H1 (cell line): Measurements from ENCODE around the gene PAX7. TPM values are rescaled to one million over a fixed set of nuclear protein-coding genes. Genes with fewer than 3 reads are reported as not detected.

Experiments used
- CTCF ChIA-PET: fragments of 300-600 bp; sonication (Branson Sonifier 250); formaldehyde crosslinking; loops from one replicate; lab custom pipeline; 2021; ENCODE audit not compliant: partially characterized antibody; lab: Charles Lee
- POLR2A ChIA-PET: fragments of 300-600 bp; sonication (Branson Sonifier 250); formaldehyde crosslinking; loops from one replicate; lab custom pipeline; 2021; ENCODE audit warnings: inconsistent platforms; ENCODE audit not compliant: partially characterized antibody; lab: Charles Lee
- DNase-seq, 2 experiments: peaks; one replicate each; pipeline versions ENCODE4 v3.0.0 to v3.0.0-alpha.2; 2010 to 2022; ENCODE audit warnings: low spot score in 2 of 2, low read depth in 1 of 2, mixed read lengths in 1 of 2
- FAIRE-seq: peaks from 2 replicates; lab custom pipeline; 2011; peaks lifted over from hg19 to GRCh38; lab: Jason Lieb, UNC
- H2AFZ ChIP-seq: 2 replicates; pipeline ENCODE4 v1.8.1; 2012; ENCODE audit warnings: low read length, inconsistent platforms
- H2AK5ac ChIP-seq: 2 replicates; pipeline ENCODE4 v1.6.1; 2013; ENCODE audit warnings: low read depth, low read length
- H2BK120ac ChIP-seq: replicated peaks from 2 replicates; pipeline ENCODE3; 2013; ENCODE audit warnings: low read depth, low read length, inconsistent platforms
- H2BK12ac ChIP-seq: 2 replicates; pipeline ENCODE4 v1.6.1; 2013; ENCODE audit warnings: low read depth, low read length
- H2BK15ac ChIP-seq: 2 replicates; pipeline ENCODE4 v1.6.1; 2013; ENCODE audit warnings: low read length
- H2BK20ac ChIP-seq: 2 replicates; pipeline ENCODE4 v1.6.1; 2013; ENCODE audit warnings: low read length
- H2BK5ac ChIP-seq: 2 replicates; pipeline ENCODE4 v1.6.1; 2013; ENCODE audit warnings: low read depth, low read length
- H3K14ac ChIP-seq: 2 replicates; pipeline ENCODE4 v1.6.1; 2013; ENCODE audit warnings: inconsistent platforms; ENCODE audit not compliant: insufficient read length
- H3K18ac ChIP-seq: 2 replicates; pipeline ENCODE4 v1.6.1; 2013; ENCODE audit warnings: low read length; ENCODE audit errors: extremely low read depth
- H3K23ac ChIP-seq: 2 replicates; pipeline ENCODE4 v1.6.1; 2013; ENCODE audit warnings: inconsistent platforms; ENCODE audit not compliant: insufficient read length
- H3K23me2 ChIP-seq: 2 replicates; pipeline ENCODE4 v1.6.1; 2013; ENCODE audit warnings: low read depth, low read length
- H3K27ac ChIP-seq: 2 replicates; pipeline ENCODE4 v1.6.1; 2011; ENCODE audit warnings: low read depth, low read length, inconsistent platforms
- H3K27me3 ChIP-seq, 4 experiments: replicated peaks in 1 of 4; 1 replicate in 1 of 4; 2 replicates in 3 of 4; pipeline versions ENCODE4 v1.6.1 to v1.8.1; 2011 to 2013; ENCODE audit warnings: low read length in 3 of 4, mild to moderate bottlenecking in 3 of 4, inconsistent platforms in 2 of 4, mixed read lengths in 2 of 4, moderate library complexity in 1 of 4; ENCODE audit not compliant: control insufficient read depth in 3 of 4, insufficient read depth in 3 of 4; ENCODE audit errors: extremely low read depth in 1 of 4
- H3K36me3 ChIP-seq, 4 experiments: 2 replicates each; pipeline versions ENCODE4 v1.6.1 to v1.8.1; 2011 to 2013; ENCODE audit warnings: mild to moderate bottlenecking in 4 of 4, low read length in 3 of 4, moderate library complexity in 2 of 4, control low read depth in 1 of 4, inconsistent platforms in 1 of 4; ENCODE audit not compliant: insufficient read depth in 4 of 4, control insufficient read depth in 2 of 4
- H3K4ac ChIP-seq: replicated peaks from 2 replicates; pipeline ENCODE3; 2013; ENCODE audit warnings: low read length, low read depth, mixed read lengths, inconsistent platforms; ENCODE audit not compliant: insufficient read length
- H3K4me1 ChIP-seq, 4 experiments: replicated peaks in 1 of 4; 1 replicate in 1 of 4; 2 replicates in 3 of 4; pipeline versions ENCODE4 v1.6.1 to v1.8.1; 2011 to 2013; ENCODE audit warnings: low read length in 3 of 4, inconsistent platforms in 2 of 4, mixed read lengths in 1 of 4; ENCODE audit not compliant: insufficient read depth in 4 of 4, control insufficient read depth in 3 of 4
- H3K4me2 ChIP-seq, 2 experiments: 2 replicates each; pipeline versions ENCODE4 v1.6.1 to v1.8.1; 2011 to 2013; ENCODE audit warnings: low read depth in 2 of 2, low read length in 2 of 2, control low read depth in 1 of 2, inconsistent platforms in 1 of 2, mild to moderate bottlenecking in 1 of 2; ENCODE audit not compliant: insufficient read depth in 1 of 2
- H3K4me3 ChIP-seq, 4 experiments: fragments of 200-600, 300-600 bp in 1 of 4; sonication (generic), shearing (Covaris generic), sonication (Bioruptor Twin) in 1 of 4; 2 replicates each; pipeline versions ENCODE4 v1.5.1 to v1.8.1; 2011 to 2016; ENCODE audit warnings: low read length in 4 of 4, low read depth in 3 of 4, control low read depth in 2 of 4, inconsistent platforms in 2 of 4, mild to moderate bottlenecking in 2 of 4, mixed read lengths in 1 of 4, moderate library complexity in 1 of 4; ENCODE audit not compliant: insufficient read depth in 2 of 4; ENCODE audit errors: extremely low read depth in 1 of 4
- H3K56ac ChIP-seq: replicated peaks from 2 replicates; pipeline ENCODE3; 2013; ENCODE audit warnings: low read depth, mild to moderate bottlenecking, mixed read lengths, low read length, inconsistent platforms; ENCODE audit not compliant: insufficient read length
- H3K79me1 ChIP-seq: 2 replicates; pipeline ENCODE4 v1.6.1; 2013; ENCODE audit warnings: low read depth, low read length, control low read depth
- H3K79me2 ChIP-seq, 2 experiments: 2 replicates each; pipeline versions ENCODE4 v1.6.1 to v1.8.1; 2012 to 2013; ENCODE audit warnings: low read length in 2 of 2, mild to moderate bottlenecking in 2 of 2, inconsistent platforms in 1 of 2; ENCODE audit not compliant: insufficient read depth in 2 of 2, control insufficient read depth in 1 of 2
- H3K9ac ChIP-seq, 4 experiments: replicated peaks in 1 of 4; 1 replicate in 1 of 4; 2 replicates in 3 of 4; pipeline versions ENCODE4 v1.6.1 to v1.8.1; 2011 to 2013; ENCODE audit warnings: low read depth in 3 of 4, low read length in 3 of 4, control low read depth in 2 of 4, mild to moderate bottlenecking in 2 of 4, moderate library complexity in 2 of 4, inconsistent platforms in 1 of 4; ENCODE audit errors: extremely low read depth in 1 of 4
- H3K9me3 ChIP-seq, 2 experiments: 2 replicates each; pipeline versions ENCODE4 v1.6.1 to v1.8.1; 2012 to 2013; ENCODE audit warnings: mild to moderate bottlenecking in 2 of 2, moderate library complexity in 2 of 2, control low read depth in 1 of 2, inconsistent platforms in 1 of 2, low read depth in 1 of 2, low read length in 1 of 2, mixed read lengths in 1 of 2; ENCODE audit not compliant: insufficient read depth in 2 of 2
- H4K20me1 ChIP-seq, 2 experiments: replicated peaks in 1 of 2; 2 replicates each; pipeline versions ENCODE3 to v1.8.1; 2011 to 2013; ENCODE audit warnings: inconsistent platforms in 2 of 2, low read length in 2 of 2, mild to moderate bottlenecking in 1 of 2; ENCODE audit not compliant: insufficient read depth in 2 of 2, control insufficient read depth in 1 of 2
- H4K5ac ChIP-seq: 2 replicates; pipeline ENCODE4 v1.6.1; 2013; ENCODE audit warnings: low read length, low read depth, mixed read lengths, inconsistent platforms; ENCODE audit not compliant: insufficient read length
- H4K8ac ChIP-seq: 2 replicates; pipeline ENCODE4 v1.8.0; 2013; ENCODE audit warnings: mild to moderate bottlenecking, moderate library complexity, low read length, inconsistent platforms; ENCODE audit not compliant: insufficient read depth; ENCODE audit errors: extremely low read depth
- H4K91ac ChIP-seq: replicated peaks from 2 replicates; pipeline ENCODE3; 2013; ENCODE audit warnings: low read length, mixed read lengths, inconsistent platforms; ENCODE audit not compliant: insufficient read length
- CBX8 ChIP-seq: fragments of 300-800, 300-1000 bp; sonication (generic); IDR thresholded peaks from 2 replicates; pipeline ENCODE4 v1.7.1; 2016; ENCODE audit warnings: low read depth, low read length, borderline replicate concordance
- GTF2F1 ChIP-seq: IDR thresholded peaks from 2 replicates; pipeline ENCODE4 v1.6.1; 2012; ENCODE audit warnings: low read depth, low read length, improper control_type of control experiment, borderline replicate concordance
- RFX5 ChIP-seq: IDR thresholded peaks from 2 replicates; pipeline ENCODE4 v1.6.1; 2011; ENCODE audit warnings: low read depth, low read length, improper control_type of control experiment, borderline replicate concordance
- RNF2 ChIP-seq: fragments of 200-900, 300-1000 bp; sonication (generic); IDR thresholded peaks from 2 replicates; pipeline ENCODE4 v1.7.1; 2016; ENCODE audit warnings: borderline replicate concordance, low read depth, mild to moderate bottlenecking, antibody characterized with exemption, low read length; ENCODE audit not compliant: poor library complexity, severe bottlenecking; ENCODE audit errors: missing control alignments
- SUZ12 ChIP-seq: fragments of 200-600 bp; sonication (generic); IDR thresholded peaks from 2 replicates; pipeline ENCODE4 v1.6.1; 2012; ENCODE audit warnings: mild to moderate bottlenecking, inconsistent platforms, low read length, moderate library complexity, mixed read lengths
- TEAD4 ChIP-seq: IDR thresholded peaks from 2 replicates; pipeline ENCODE4 v1.6.1; 2012; ENCODE audit warnings: low read depth, low read length, inconsistent platforms, mixed read lengths
- WGBS, 2 experiments: shearing (Covaris generic) in 1 of 2; methylation state at CpG; one replicate each; pipeline versions ENCODE4 v1.1.6 to v1.1.7; 2013 to 2015; ENCODE audit warnings: low lambda C conversion rate in 2 of 2, mixed read lengths in 2 of 2, inconsistent platforms in 1 of 2, low coverage in 1 of 2, missing lambda C conversion rate in 1 of 2; ENCODE audit not compliant: insufficient replicate concordance in 2 of 2, insufficient coverage in 1 of 2, insufficient read length in 1 of 2; ENCODE audit errors: extremely low coverage in 1 of 2, missing lambda C conversion rate in 1 of 2; 5-methylcytosine and 5-hydroxymethylcytosine counted together
- polyA plus RNA-seq, 7 experiments: library from polyadenylated mRNA; depleted of rRNA in 3 of 7; stranded (reverse) in 5 of 7; unstranded in 2 of 7; fragments of >200 nt in 5 of 7; fragments of 200-250 nt in 2 of 7; gene quantifications; 1 replicate in 5 of 7; 2 replicates in 1 of 7; 4 replicates in 1 of 7; pipeline versions ENCODE4 v1.2.1 to v1.2.3, GENCODE V29; 2011 to 2013; ENCODE audit warnings: missing spikeins in 2 of 7, mixed read lengths in 2 of 7
- total RNA-seq: library from RNA; stranded (reverse); fragmentation: NEBNext Ultra II Directional; extraction: Animal tissue kit (Norgen Biotek cat#: 25700); gene quantifications from 2 replicates; pipeline ENCODE4 v1.2.1, GENCODE V29; 2021
- TF ChIP-seq, protein P1 (sequence below), 3 experiments: IDR thresholded peaks; 1 replicate in 2 of 3; 2 replicates in 1 of 3; pipeline versions ENCODE4 v1.5.1 to v1.6.1; 2011; ENCODE audit warnings: low read length in 3 of 3, mild to moderate bottlenecking in 3 of 3, inconsistent platforms in 2 of 3, low read depth in 1 of 3, moderate library complexity in 1 of 3; ENCODE audit not compliant: insufficient read depth in 1 of 3; ENCODE audit errors: control extremely low read depth in 1 of 3

PAX7 gene
- total and polyA plus RNA-seq, 2 of the 8 experiments (the other 6 are each of a cell fraction or from before 2014, with no cell fraction given) = not detected

DNA sequence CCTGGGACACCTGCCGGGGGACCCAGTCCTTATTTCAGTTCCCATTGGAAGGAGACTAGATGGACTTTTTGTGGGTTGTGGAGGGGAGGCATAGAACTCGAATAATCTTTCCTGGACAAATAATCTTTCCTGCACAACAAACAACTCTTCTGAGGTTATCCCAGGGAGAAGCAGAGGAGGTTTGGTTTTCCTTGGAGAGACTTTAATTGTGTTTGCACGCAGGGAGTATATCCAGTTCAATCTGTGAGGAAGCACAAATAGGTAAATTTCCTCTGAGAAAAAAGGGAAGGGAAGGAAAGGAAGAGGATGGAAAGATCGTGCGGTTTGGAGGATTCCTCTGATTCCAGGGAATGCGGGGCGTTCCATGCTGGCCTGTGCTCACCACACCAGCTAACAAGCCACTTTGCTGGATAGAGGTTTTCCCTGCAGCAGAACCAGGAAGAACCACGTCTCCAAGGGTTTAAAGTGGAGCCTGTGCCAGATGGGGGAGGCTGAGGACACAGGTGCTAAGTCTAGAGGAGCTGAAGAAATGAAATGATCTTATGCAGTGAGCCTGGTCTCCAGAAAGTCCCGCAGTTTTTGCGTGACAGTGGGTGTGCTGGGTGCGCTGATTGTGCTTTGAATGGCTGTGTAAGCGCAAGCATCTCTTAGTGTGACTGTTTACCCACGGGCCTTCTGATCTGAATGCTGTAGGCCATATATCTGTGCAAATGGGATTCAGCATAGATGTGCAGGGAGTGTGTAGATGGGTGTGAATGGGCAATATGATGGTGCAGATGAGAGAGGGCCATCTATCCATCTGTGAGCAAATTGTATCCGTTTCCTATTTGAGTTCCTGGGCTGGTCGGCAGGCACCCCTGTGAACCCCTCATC lies 7.6 kb downstream of the PAX7 start:
- Histone ChIP-seq H4K91ac (no peak overlapping the region), H3K56ac (no peak overlapping the region), H2BK5ac (no peak overlapping the region), H3K9me3 (no peaks in the 10 kb centered on the region), H2AK5ac (0 out of 2 replicates have a peak overlapping the region, but pooled peaks have one; percentile 75), H3K18ac (no peak overlapping the region), H3K79me1 (no peaks in the 10 kb centered on the region), H3K36me3 (no peaks in the 10 kb centered on the region; a peak in 1 of 8 replicates), H3K27ac (no peak overlapping the region), H3K4me1 (peaks cover 8 to 57% (median 19%) of the 10 kb centered on the region in 4 experiments), H3K4ac (no peak overlapping the region), H2BK20ac (0 out of 2 replicates have a peak overlapping the region, but pooled peaks have one; percentile 50), H4K8ac (no peak overlapping the region), H3K23ac (no peak overlapping the region), H3K4me3 (peak overlapping the region in 1 of 4 experiments; percentile 52; a peak in 3 of 8 replicates), H2AFZ (no peak overlapping the region), H4K5ac (no peak overlapping the region), H2BK15ac (0 out of 2 replicates have a peak overlapping the region, but pooled peaks have one; percentile 22), H3K9ac (no peak overlapping the region), H2BK12ac (peak overlapping the region; percentile 82; the same call in 1 of the 2 replicates), H4K20me1 (peaks cover 25 to 27% of the 10 kb centered on the region in 2 experiments), H2BK120ac (no peak overlapping the region), H3K79me2 (no peaks in the 10 kb centered on the region), H3K23me2 (peaks cover 2% of the 10 kb centered on the region; the same call in 1 of the 2 replicates), H3K14ac (no peak overlapping the region), H3K4me2 (peak overlapping the region; percentile 55 to 73; a peak in 3 of 4 replicates), H3K27me3 (peaks cover 75 to 97% (median 91%) of the 10 kb centered on the region in 4 experiments)
- whole genome bisulfite sequencing, 2 experiments = 11% methylated on average over 15 of the region's 15 CpGs; no CpG with 5 or more reads in 1 of the 2 experiments
- CTCF ChIA-PET = interaction anchor here (0.8 to 3.5 kb wide), 7 partner anchors 9 to 44 kb away, joined by 3 to 19 read pairs (median 5); no protein-coding TSS in a partner anchor
- DNase-seq (no peak), FAIRE-seq (no peak)
- POLR2A ChIA-PET = interaction anchor here (1.2 to 2.5 kb wide), 3 partner anchors 9 to 39 kb away, joined by 3 to 12 read pairs (median 7); partner anchors contain the start of gene PAX7
- TF ChIP-seq SUZ12 = peak; percentile 70; the same call in 1 of the 2 replicates
- TF ChIP-seq, protein P1, sequence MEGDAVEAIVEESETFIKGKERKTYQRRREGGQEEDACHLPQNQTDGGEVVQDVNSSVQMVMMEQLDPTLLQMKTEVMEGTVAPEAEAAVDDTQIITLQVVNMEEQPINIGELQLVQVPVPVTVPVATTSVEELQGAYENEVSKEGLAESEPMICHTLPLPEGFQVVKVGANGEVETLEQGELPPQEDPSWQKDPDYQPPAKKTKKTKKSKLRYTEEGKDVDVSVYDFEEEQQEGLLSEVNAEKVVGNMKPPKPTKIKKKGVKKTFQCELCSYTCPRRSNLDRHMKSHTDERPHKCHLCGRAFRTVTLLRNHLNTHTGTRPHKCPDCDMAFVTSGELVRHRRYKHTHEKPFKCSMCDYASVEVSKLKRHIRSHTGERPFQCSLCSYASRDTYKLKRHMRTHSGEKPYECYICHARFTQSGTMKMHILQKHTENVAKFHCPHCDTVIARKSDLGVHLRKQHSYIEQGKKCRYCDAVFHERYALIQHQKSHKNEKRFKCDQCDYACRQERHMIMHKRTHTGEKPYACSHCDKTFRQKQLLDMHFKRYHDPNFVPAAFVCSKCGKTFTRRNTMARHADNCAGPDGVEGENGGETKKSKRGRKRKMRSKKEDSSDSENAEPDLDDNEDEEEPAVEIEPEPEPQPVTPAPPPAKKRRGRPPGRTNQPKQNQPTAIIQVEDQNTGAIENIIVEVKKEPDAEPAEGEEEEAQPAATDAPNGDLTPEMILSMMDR (IDR thresholded peaks at IDR 0.05; ENCODE audit: control extremely low read depth in 1 of 3, insufficient read depth in 1 of 3, low read depth in 1 of 3, low read length in 3 of 3) = no peak
- peak; percentile 75 for TF ChIP-seq RNF2
- TF ChIP-seq RFX5 = no peak
- TF ChIP-seq GTF2F1 = no peak
- peak; percentile 75; the same call in 1 of the 2 replicates for TF ChIP-seq CBX8
- TF ChIP-seq TEAD4 = 0 out of 2 replicates have a peak, but pooled peaks have one; percentile 18
